OCI-LY7 (cell line): ENCODE results near the gene TAF3. TPM values are rescaled to one million over a fixed set of nuclear protein-coding genes. Genes with fewer than 3 reads are reported as not detected.

Source experiments
- BruUV-seq: library from RNA; stranded (reverse); fragments of 400-500 nt; replicated peaks from 2 replicates; lab custom pipeline; 2021; lab: Mats Ljungman, UMichigan
- CTCF ChIA-PET: fragments of 300-600 bp; sonication (Branson Sonifier 250); formaldehyde crosslinking; loops from one replicate; lab custom pipeline; 2022; ENCODE audit warnings: antibody characterized with exemption; ENCODE audit not compliant: unreplicated experiment; lab: Charles Lee
- POLR2A ChIA-PET: fragments of 300-600 bp; sonication (Branson Sonifier 250); formaldehyde crosslinking; loops from one replicate; lab custom pipeline; 2022; ENCODE audit warnings: antibody characterized with exemption; lab: Charles Lee
- DNase-seq: peaks from one replicate; pipeline ENCODE4 v3.0.0-alpha.2; 2015; ENCODE audit warnings: low spot score
- H2AFZ ChIP-seq: fragments of 200-600 bp; sonication (generic), shearing (Covaris generic); 2 replicates; pipeline ENCODE4 v1.6.1; 2014; ENCODE audit warnings: mild to moderate bottlenecking, antibody characterized with exemption, low read length, moderate library complexity
- H3K27ac ChIP-seq: fragments of 200-600 bp; sonication (generic); 2 replicates; pipeline ENCODE4 v1.5.1; 2014; ENCODE audit warnings: mixed run types, low read depth, mild to moderate bottlenecking, moderate library complexity, low read length, inconsistent platforms; ENCODE audit not compliant: poor library complexity, severe bottlenecking
- H3K36me3 ChIP-seq: fragments of 200-600 bp; sonication (generic); 2 replicates; pipeline ENCODE4 v1.6.1; 2014; ENCODE audit warnings: mild to moderate bottlenecking, antibody characterized with exemption, low read length, moderate library complexity, mixed read lengths; ENCODE audit not compliant: insufficient read depth
- H3K4me1 ChIP-seq: fragments of 200-600 bp; sonication (generic); 2 replicates; pipeline ENCODE4 v1.5.1; 2014; ENCODE audit warnings: mild to moderate bottlenecking, low read length; ENCODE audit not compliant: insufficient read depth, poor library complexity, severe bottlenecking
- H3K4me2 ChIP-seq: fragments of 200-600 bp; sonication (generic); 2 replicates; pipeline ENCODE4 v1.6.1; 2014; ENCODE audit warnings: mild to moderate bottlenecking, low read length
- H3K4me3 ChIP-seq: fragments of 200-600 bp; sonication (generic); 2 replicates; pipeline ENCODE4 v1.5.1; 2014; ENCODE audit warnings: mild to moderate bottlenecking, low read depth, low read length; ENCODE audit not compliant: poor library complexity, severe bottlenecking
- H3K79me2 ChIP-seq: fragments of 200-600 bp; sonication (generic); 2 replicates; pipeline ENCODE4 v1.6.1; 2016; ENCODE audit warnings: low read depth, mild to moderate bottlenecking, low read length, moderate library complexity, mixed read lengths; ENCODE audit not compliant: insufficient read depth
- H3K9me2 ChIP-seq: fragments of 200-600 bp; sonication (generic); 2 replicates; pipeline ENCODE4 v1.6.1; 2016; ENCODE audit warnings: mild to moderate bottlenecking, low read length, mixed read lengths; ENCODE audit not compliant: insufficient read depth
- H3K9me3 ChIP-seq: fragments of 200-600 bp; sonication (generic); 2 replicates; pipeline ENCODE4 v1.6.1; 2014; ENCODE audit warnings: mild to moderate bottlenecking, mixed run types, low read length, mixed read lengths
- H4K20me1 ChIP-seq: fragments of 200-600 bp; sonication (generic); 2 replicates; pipeline ENCODE4 v1.6.1; 2014; ENCODE audit warnings: mild to moderate bottlenecking, antibody characterized with exemption, low read length, moderate library complexity, mixed read lengths; ENCODE audit not compliant: insufficient read depth
- EZH2phosphoT487 ChIP-seq: fragments of 200-600 bp; sonication (generic); IDR thresholded peaks from 2 replicates; pipeline ENCODE4 v1.6.1; 2018; ENCODE audit warnings: low read depth, borderline replicate concordance, mild to moderate bottlenecking, mixed run types, antibody characterized with exemption, low read length, moderate library complexity, mixed read lengths
- intact Hi-C: fragments of 100-400 bp; cut with micrococcal nuclease; formaldehyde crosslinking; loops from one replicate; pipeline ENCODE4 v1.10.0; 2022; ENCODE audit not compliant: unreplicated experiment
- total RNA-seq, 2 experiments: library from RNA; depleted of rRNA in 1 of 2; stranded (reverse); fragments of >200 nt in 1 of 2; shearing (Covaris generic) in 1 of 2; gene quantifications; 2 replicates each; pipeline ENCODE4 v1.2.3, GENCODE V29; 2014 to 2022
- TF ChIP-seq, protein P1 (sequence below): fragments of 200-600 bp; sonication (generic); conservative IDR thresholded peaks from 2 replicates; pipeline ENCODE4 v1.5.1; 2014; ENCODE audit warnings: mild to moderate bottlenecking, antibody characterized with exemption, low read length, moderate library complexity, mixed read lengths

TAF3 gene
- total RNA-seq, 2 experiments from 2014 or later, result 3.8 to 11.1 TPM

- no peak for DNase-seq
- H4K20me1 ChIP-seq, result no peaks in the 10 kb centered on the region
- CTCF ChIA-PET, result no interaction called here
- no TSS peak for BruUV-seq
- H2AFZ ChIP-seq, result no peak overlapping the region
- H3K4me3 ChIP-seq, result no peak overlapping the region
- no peak overlapping the region for H3K4me2 ChIP-seq
- H3K9me2 ChIP-seq, result no peaks in the 10 kb centered on the region
- intact Hi-C loops, result no loop called here
- H3K4me1 ChIP-seq, result no peaks in the 10 kb centered on the region
- H3K79me2 ChIP-seq, result no peaks in the 10 kb centered on the region
- POLR2A ChIA-PET, result interaction anchor here (1.3 kb wide), 1 partner anchor 10 kb away, joined by 4 read pairs; no protein-coding TSS in a partner anchor
- peaks cover 8% of the 10 kb centered on the region; the same call in 1 of the 2 replicates for H3K36me3 ChIP-seq
- H3K9me3 ChIP-seq, result no peaks in the 10 kb centered on the region
- H3K27ac ChIP-seq, result no peak overlapping the region
- TF ChIP-seq, protein P1, sequence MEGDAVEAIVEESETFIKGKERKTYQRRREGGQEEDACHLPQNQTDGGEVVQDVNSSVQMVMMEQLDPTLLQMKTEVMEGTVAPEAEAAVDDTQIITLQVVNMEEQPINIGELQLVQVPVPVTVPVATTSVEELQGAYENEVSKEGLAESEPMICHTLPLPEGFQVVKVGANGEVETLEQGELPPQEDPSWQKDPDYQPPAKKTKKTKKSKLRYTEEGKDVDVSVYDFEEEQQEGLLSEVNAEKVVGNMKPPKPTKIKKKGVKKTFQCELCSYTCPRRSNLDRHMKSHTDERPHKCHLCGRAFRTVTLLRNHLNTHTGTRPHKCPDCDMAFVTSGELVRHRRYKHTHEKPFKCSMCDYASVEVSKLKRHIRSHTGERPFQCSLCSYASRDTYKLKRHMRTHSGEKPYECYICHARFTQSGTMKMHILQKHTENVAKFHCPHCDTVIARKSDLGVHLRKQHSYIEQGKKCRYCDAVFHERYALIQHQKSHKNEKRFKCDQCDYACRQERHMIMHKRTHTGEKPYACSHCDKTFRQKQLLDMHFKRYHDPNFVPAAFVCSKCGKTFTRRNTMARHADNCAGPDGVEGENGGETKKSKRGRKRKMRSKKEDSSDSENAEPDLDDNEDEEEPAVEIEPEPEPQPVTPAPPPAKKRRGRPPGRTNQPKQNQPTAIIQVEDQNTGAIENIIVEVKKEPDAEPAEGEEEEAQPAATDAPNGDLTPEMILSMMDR, result no peak
- no peak for TF ChIP-seq EZH2phosphoT487
Measured at GRCh38 chr10:7982727-7983126, 164.4 kb downstream of the TAF3 start.

DNA sequence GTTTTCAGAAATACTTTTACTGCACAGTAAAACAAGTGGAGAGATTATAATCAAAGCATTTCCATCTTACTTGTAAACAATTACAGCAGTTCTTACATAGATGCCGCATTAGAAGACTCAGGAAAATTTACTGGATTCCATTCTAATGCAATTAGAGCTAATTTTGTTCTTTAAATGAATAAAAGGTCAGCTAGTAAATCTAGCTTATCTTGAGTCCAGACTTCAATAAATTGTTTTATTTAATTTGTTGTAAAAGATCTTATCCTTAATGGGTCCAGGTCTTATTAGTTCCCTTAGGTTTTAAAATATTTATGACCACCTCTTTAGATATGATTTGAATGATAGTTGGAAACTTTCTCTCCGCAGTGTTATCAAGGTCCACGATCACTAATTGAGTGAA, 166.0 kb downstream of the TAF3 start:
- no peak overlapping the region for H2AFZ ChIP-seq
- ChIA-PET POLR2A (interaction anchor here (0.7 kb wide), 1 partner anchor 182 kb away, joined by 4 read pairs; no protein-coding TSS in a partner anchor), CTCF (no interaction called here)
- no peak for DNase-seq
- no peaks in the 10 kb centered on the region for H4K20me1 ChIP-seq
- H3K4me1 ChIP-seq, result no peaks in the 10 kb centered on the region
- BruUV-seq, result no TSS peak
- no peak overlapping the region for H3K4me3 ChIP-seq
- H3K79me2 ChIP-seq, result no peaks in the 10 kb centered on the region
- no peak overlapping the region for H3K27ac ChIP-seq
- no peaks in the 10 kb centered on the region for H3K36me3 ChIP-seq
- TF ChIP-seq, protein P1, result no peak
- TF ChIP-seq EZH2phosphoT487, result no peak
- intact Hi-C loops, result no loop called here
- no peaks in the 10 kb centered on the region for H3K9me2 ChIP-seq
- no peaks in the 10 kb centered on the region for H3K9me3 ChIP-seq
- H3K4me2 ChIP-seq, result no peak overlapping the region

DNA sequence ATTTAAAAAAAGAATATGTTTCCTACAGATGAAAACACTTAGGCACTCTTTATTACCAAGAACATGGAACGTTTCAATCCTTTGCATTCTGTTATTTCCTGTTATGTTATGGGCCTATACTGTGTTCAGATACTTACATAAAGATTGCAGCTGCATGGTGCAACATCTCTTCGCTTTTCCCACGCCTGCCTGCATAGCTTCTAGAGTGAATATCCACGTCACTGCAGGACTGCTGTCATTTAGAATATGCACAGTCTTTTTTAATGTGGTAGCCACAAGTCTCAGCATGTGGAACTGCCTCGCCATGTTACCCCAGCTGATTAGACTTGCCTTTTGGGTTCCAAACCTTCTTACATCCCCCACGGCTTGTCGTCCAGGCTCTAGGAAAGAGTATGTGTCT, 166.6 kb downstream of the TAF3 start:
- no peak overlapping the region for H3K4me2 ChIP-seq
- BruUV-seq, result no TSS peak
- no peak overlapping the region for H3K4me3 ChIP-seq
- no peaks in the 10 kb centered on the region for H3K79me2 ChIP-seq
- no peaks in the 10 kb centered on the region for H3K4me1 ChIP-seq
- H3K9me3 ChIP-seq, result no peaks in the 10 kb centered on the region
- intact Hi-C loops, result no loop called here
- no peak overlapping the region for H3K27ac ChIP-seq
- H3K36me3 ChIP-seq, result no peaks in the 10 kb centered on the region
- ChIA-PET CTCF (no interaction called here), POLR2A (interaction anchor here (0.6 kb wide), 1 partner anchor 337 kb away, joined by 4 read pairs; no protein-coding TSS in a partner anchor)
- no peaks in the 10 kb centered on the region for H4K20me1 ChIP-seq
- no peaks in the 10 kb centered on the region for H3K9me2 ChIP-seq
- H2AFZ ChIP-seq, result no peak overlapping the region
- TF ChIP-seq, protein P1, result no peak
- no peak for TF ChIP-seq EZH2phosphoT487
- no peak for DNase-seq
